K562 (cell line): ENCODE results near the gene ZNF335. TPM values are rescaled to one million over a fixed set of nuclear protein-coding genes. Genes with fewer than 3 reads are reported as not detected.
A peak's percentile ranks its signal among the peaks of the same experiment; 100 is the strongest.

ENCODE experiments used
- GTF2A2 ChIP-seq: IDR thresholded peaks from 2 replicates; pipeline ENCODE4 v1.6.1; 2016; ENCODE audit warnings: mild to moderate bottlenecking, missing genetic modification characterization, missing compliant biosample characterization
- GTF2E2 ChIP-seq: fragments of 200-800 bp; sonication (Bioruptor generic); IDR thresholded peaks from 2 replicates; pipeline ENCODE4 v1.6.1; 2016; ENCODE audit warnings: missing genetic modification characterization, missing compliant biosample characterization
- HNRNPL ChIP-seq: fragments of 200-400 bp; formaldehyde crosslinking; IDR thresholded peaks from 2 replicates; pipeline ENCODE4 v1.6.1; 2017; ENCODE audit warnings: low read depth, mild to moderate bottlenecking, low read length
- HNRNPUL1 ChIP-seq: fragments of 200-400 bp; formaldehyde crosslinking; IDR thresholded peaks from 2 replicates; pipeline ENCODE4 v1.6.1; 2017; ENCODE audit warnings: low read length
- L3MBTL2 ChIP-seq: fragments of 450-650 bp; IDR thresholded peaks from 2 replicates; pipeline ENCODE4 v1.6.1; 2016; ENCODE audit warnings: mild to moderate bottlenecking, moderate library complexity
- MYNN ChIP-seq, 2 experiments: sonication (generic); formaldehyde crosslinking in 1 of 2; IDR thresholded peaks; 2 replicates each; pipeline versions ENCODE4 v1.5.0 to v1.6.1; 2016 to 2020; ENCODE audit warnings: antibody characterized with exemption in 1 of 2, missing genetic modification reagents in 1 of 2
- PHF21A ChIP-seq: fragments of 450-650 bp; IDR thresholded peaks from 2 replicates; pipeline ENCODE4 v1.6.1; 2017; ENCODE audit warnings: low read depth, borderline replicate concordance
- PYGO2 ChIP-seq: fragments of 450-650 bp; IDR thresholded peaks from 2 replicates; pipeline ENCODE4 v1.6.1; 2016; ENCODE audit warnings: mild to moderate bottlenecking, missing genetic modification characterization, moderate library complexity, missing compliant biosample characterization
- RBM39 ChIP-seq: fragments of 200-400 bp; formaldehyde crosslinking; optimal IDR thresholded peaks from 2 replicates; pipeline ENCODE3; 2018; ENCODE audit warnings: low read depth, low read length
- SP1 ChIP-seq: sonication (generic); formaldehyde crosslinking; IDR thresholded peaks from 2 replicates; pipeline ENCODE4 v1.8.1; 2022; ENCODE audit warnings: mild to moderate bottlenecking, missing genetic modification reagents
- TAF1 ChIP-seq: IDR thresholded peaks from 2 replicates; pipeline ENCODE4 v1.6.1; 2011; ENCODE audit warnings: mild to moderate bottlenecking, low read length, moderate library complexity; ENCODE audit not compliant: insufficient read depth, control insufficient read depth, severe bottlenecking; ENCODE audit errors: extremely low read depth
- TAF15 ChIP-seq: fragments of 200-400 bp; formaldehyde crosslinking; IDR thresholded peaks from 2 replicates; pipeline ENCODE4 v1.6.1; 2017; ENCODE audit warnings: mild to moderate bottlenecking, low read depth, low read length, moderate library complexity
- ZBTB8A ChIP-seq: fragments of 450-650 bp; IDR thresholded peaks from 2 replicates; pipeline ENCODE4 v1.6.1; 2018; ENCODE audit warnings: mild to moderate bottlenecking, moderate library complexity; ENCODE audit not compliant: partially characterized antibody
- ZNF77 ChIP-seq: fragments of 250-450 bp; sonication (Bioruptor Pico); IDR thresholded peaks from 2 replicates; pipeline ENCODE4 v1.5.0; 2020
- ZNF778 ChIP-seq: fragments of 450-650 bp; formaldehyde crosslinking; IDR thresholded peaks from 2 replicates; pipeline ENCODE4 v1.4.0; 2020; ENCODE audit warnings: mild to moderate bottlenecking, moderate library complexity
- polyA plus RNA-seq, 8 experiments: library from polyadenylated mRNA; depleted of rRNA in 4 of 8; stranded (reverse) in 5 of 8; unstranded in 3 of 8; fragments of >200 nt; fragmentation: Nextera tagmentation in 2 of 8; fragmentation: Illumina TruSeq in 1 of 8; extraction: Ambion mirVana in 2 of 8; extraction: Trizol in 1 of 8; gene quantifications; 2 replicates each; pipeline versions ENCODE4 v1.2.1 to v1.2.3, GENCODE V29; 2011 to 2014; ENCODE audit warnings: inconsistent platforms in 1 of 8, missing spikeins in 1 of 8
- total RNA-seq, 7 experiments: library from RNA; depleted of rRNA in 6 of 7; stranded (reverse); fragments of >200 nt in 6 of 7; fragmentation: Illumina TruSeq in 2 of 7; extraction: Trizol in 2 of 7; gene quantifications; 2 replicates each; pipeline versions ENCODE4 v1.2.1 to v1.2.3, GENCODE V29; 2011 to 2021; ENCODE audit warnings: low replicate concordance in 1 of 7
- TF ChIP-seq, protein P1 (sequence below): fragments of 450-650 bp; IDR thresholded peaks from 2 replicates; pipeline ENCODE4 v1.6.1; 2016; ENCODE audit warnings: low read depth
- TF ChIP-seq, protein P2 (sequence below): fragments of 450-650 bp; formaldehyde crosslinking; conservative IDR thresholded peaks from 2 replicates; pipeline ENCODE4 v1.4.0; 2022; ENCODE audit warnings: mild to moderate bottlenecking, missing genetic modification characterization

The ZNF335 gene
- total and polyA plus RNA-seq, 9 of the 15 experiments (the other 6 are each of a cell fraction or from before 2014, with no cell fraction given), result 0.39 to 16.0 (median 7.6) TPM

DNA sequence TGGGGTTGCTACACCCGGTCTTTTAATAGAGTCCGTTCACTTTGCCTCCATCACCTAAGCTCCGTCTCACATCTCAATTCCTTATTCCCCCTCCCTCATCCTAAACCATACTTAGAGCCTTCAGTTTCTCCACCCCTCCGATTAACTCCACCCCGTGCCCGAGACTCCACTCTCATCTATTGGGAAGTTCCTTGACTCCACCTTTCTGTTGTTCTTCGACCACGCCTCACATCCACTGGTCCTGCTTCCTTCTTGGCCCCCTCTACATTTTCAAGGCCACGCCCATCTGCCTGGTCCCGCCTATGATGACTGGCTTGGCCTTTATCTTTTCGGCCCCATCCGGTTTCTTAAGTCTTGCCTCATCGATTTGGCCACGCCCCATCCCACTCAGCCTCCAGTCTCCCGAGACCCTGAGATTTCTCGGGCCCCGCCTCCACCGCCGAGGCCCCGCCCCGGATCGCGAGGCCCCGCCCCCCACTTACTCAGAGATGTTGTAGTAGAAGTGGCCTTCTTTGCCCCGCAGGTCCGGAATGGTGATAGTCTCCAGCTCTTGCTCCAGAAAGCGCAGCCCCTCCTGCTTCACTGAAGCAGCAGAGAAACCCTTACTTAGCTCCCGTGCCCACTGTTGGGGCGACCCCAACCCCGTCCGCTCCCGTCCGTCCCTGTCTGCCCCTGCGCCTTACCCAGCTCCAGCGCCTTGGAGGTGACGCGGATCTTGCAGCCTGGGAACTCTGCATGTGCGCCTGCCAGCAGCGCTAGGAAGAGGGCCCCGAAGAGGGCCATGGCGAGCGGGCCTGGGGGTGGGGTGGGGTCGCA lies 61.1 kb downstream of the ZNF335 start (continued):
- TF ChIP-seq, protein P1, sequence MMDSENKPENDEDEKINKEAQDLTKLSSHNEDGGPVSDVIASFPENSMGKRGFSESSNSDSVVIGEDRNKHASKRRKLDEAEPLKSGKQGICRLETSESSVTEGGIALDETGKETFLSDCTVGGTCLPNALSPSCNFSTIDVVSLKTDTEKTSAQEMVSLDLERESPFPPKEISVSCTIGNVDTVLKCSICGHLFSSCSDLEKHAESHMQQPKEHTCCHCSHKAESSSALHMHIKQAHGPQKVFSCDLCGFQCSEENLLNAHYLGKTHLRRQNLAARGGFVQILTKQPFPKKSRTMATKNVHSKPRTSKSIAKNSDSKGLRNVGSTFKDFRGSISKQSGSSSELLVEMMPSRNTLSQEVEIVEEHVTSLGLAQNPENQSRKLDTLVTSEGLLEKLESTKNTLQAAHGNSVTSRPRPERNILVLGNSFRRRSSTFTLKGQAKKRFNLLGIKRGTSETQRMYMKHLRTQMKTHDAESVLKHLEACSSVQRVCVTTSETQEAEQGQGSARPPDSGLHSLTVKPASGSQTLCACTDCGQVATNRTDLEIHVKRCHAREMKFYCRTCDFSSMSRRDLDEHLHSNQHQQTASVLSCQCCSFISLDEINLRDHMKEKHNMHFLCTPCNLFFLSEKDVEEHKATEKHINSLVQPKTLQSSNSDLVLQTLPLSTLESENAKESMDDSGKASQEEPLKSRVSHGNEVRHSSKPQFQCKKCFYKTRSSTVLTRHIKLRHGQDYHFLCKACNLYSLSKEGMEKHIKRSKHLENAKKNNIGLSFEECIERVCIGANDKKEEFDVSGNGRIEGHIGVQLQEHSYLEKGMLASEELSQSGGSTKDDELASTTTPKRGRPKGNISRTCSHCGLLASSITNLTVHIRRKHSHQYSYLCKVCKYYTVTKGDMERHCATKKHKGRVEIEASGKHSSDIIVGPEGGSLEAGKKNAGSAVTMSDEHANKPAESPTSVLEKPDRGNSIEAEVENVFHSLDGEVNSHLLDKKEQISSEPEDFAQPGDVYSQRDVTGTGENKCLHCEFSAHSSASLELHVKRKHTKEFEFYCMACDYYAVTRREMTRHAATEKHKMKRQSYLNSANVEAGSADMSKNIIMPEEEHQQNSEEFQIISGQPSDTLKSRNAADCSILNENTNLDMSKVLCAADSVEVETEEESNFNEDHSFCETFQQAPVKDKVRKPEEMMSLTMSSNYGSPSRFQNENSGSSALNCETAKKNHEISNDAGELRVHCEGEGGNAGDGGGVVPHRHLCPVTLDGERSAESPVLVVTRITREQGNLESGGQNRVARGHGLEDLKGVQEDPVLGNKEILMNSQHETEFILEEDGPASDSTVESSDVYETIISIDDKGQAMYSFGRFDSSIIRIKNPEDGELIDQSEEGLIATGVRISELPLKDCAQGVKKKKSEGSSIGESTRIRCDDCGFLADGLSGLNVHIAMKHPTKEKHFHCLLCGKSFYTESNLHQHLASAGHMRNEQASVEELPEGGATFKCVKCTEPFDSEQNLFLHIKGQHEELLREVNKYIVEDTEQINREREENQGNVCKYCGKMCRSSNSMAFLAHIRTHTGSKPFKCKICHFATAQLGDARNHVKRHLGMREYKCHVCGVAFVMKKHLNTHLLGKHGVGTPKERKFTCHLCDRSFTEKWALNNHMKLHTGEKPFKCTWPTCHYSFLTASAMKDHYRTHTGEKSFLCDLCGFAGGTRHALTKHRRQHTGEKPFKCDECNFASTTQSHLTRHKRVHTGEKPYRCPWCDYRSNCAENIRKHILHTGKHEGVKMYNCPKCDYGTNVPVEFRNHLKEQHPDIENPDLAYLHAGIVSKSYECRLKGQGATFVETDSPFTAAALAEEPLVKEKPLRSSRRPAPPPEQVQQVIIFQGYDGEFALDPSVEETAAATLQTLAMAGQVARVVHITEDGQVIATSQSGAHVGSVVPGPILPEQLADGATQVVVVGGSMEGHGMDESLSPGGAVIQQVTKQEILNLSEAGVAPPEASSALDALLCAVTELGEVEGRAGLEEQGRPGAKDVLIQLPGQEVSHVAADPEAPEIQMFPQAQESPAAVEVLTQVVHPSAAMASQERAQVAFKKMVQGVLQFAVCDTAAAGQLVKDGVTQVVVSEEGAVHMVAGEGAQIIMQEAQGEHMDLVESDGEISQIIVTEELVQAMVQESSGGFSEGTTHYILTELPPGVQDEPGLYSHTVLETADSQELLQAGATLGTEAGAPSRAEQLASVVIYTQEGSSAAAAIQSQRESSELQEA, result no peak; the same call in 1 of the 2 replicates
- peak; percentile 93 for TF ChIP-seq SP1 (CRISPR knock-in tag)
- TF ChIP-seq PHF21A, result no peak
- TF ChIP-seq PYGO2, result no peak
- TF ChIP-seq, protein P2, sequence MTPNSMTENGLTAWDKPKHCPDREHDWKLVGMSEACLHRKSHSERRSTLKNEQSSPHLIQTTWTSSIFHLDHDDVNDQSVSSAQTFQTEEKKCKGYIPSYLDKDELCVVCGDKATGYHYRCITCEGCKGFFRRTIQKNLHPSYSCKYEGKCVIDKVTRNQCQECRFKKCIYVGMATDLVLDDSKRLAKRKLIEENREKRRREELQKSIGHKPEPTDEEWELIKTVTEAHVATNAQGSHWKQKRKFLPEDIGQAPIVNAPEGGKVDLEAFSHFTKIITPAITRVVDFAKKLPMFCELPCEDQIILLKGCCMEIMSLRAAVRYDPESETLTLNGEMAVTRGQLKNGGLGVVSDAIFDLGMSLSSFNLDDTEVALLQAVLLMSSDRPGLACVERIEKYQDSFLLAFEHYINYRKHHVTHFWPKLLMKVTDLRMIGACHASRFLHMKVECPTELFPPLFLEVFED (CRISPR knock-in tag), result peak; percentile 53; the same call in 1 of the 2 replicates
- peak; percentile 48; the same call in 1 of the 2 replicates for TF ChIP-seq L3MBTL2
- TF ChIP-seq RBM39, result no peak
- no peak for TF ChIP-seq ZNF77 (CRISPR knock-in tag)
- TF ChIP-seq GTF2E2 (tag), result no peak
- TF ChIP-seq HNRNPL, result no peak
- peak; percentile 79 for TF ChIP-seq TAF1
- no peak for TF ChIP-seq HNRNPUL1
- TF ChIP-seq MYNN (IDR thresholded peaks at IDR 0.05), result no peak
- no peak for TF ChIP-seq MYNN (CRISPR knock-in tag; IDR thresholded peaks at IDR 0.05)
- no peak for TF ChIP-seq ZBTB8A
- TF ChIP-seq ZNF778 (CRISPR knock-in tag), result no peak
- no peak for TF ChIP-seq GTF2A2 (tag)
- TF ChIP-seq TAF15, result no peak
